Kidney epithelial cell (primary cell): ENCODE data around the gene CDK14. TPM values are rescaled to one million over a fixed set of nuclear protein-coding genes. Genes with fewer than 3 reads are reported as not detected.

Experiments used
- DNase-seq: peaks from one replicate; pipeline ENCODE4 v3.0.0-alpha.2; 2010; ENCODE audit warnings: low read depth
- H3K27me3 ChIP-seq: 2 replicates; pipeline ENCODE4 v1.6.0; 2011; ENCODE audit warnings: low read length; ENCODE audit not compliant: control insufficient read depth, insufficient read depth
- H3K36me3 ChIP-seq: 2 replicates; pipeline ENCODE4 v1.5.1; 2011; ENCODE audit warnings: low read length; ENCODE audit not compliant: control insufficient read depth, insufficient read depth
- H3K4me3 ChIP-seq: 2 replicates; pipeline ENCODE4 v1.5.1; 2011; ENCODE audit warnings: low read depth, mild to moderate bottlenecking, control low read depth, low read length
- CTCF ChIP-seq: IDR thresholded peaks from 2 replicates; pipeline ENCODE4 v1.5.1; 2011; ENCODE audit warnings: mild to moderate bottlenecking, moderate library complexity, low read length, control low read depth, inconsistent platforms; ENCODE audit not compliant: insufficient read depth, poor library complexity, severe bottlenecking
- total RNA-seq: library from RNA; depleted of rRNA; stranded (reverse); fragments of >200 nt; gene quantifications from 2 replicates; pipeline ENCODE4 v1.2.3, GENCODE V29; 2015

Gene CDK14
- total RNA-seq, 1 donor from 2014 or later, result 18.2 TPM

DNA sequence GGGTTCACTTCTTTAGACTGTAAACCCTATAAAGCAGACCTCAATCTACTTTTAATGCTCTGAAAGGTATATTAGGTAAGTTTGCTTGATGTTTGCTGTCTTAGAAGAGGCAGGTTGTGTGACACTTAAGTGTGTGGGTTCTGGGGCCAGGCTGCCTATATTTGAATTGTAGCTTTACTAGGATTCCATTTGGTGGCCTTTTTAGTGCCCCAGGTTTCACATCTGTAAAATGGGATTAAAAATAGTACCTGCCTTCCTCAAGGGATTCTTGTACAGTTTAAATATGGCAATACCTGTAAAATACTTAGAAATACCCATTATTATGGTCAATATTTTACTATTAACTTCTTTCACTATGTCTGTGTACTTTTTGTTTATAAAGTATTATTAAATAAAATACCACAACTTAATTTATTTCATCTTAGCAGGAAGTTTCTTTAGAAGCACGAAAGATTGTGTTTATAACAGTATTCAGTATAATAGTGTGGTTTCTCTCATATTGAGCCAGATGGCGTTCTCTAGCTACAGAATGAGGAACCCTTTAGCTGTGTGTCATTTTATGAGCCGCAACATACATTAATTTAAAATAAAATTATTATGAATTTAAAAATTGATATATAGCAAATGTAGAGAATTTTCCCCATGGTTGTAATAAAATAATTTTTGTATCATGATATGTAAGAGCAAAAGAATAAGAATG lies 94.2 kb downstream of the CDK14 start:
- no peak for TF ChIP-seq CTCF
- Histone ChIP-seq H3K4me3 (no peak overlapping the region), H3K27me3 (no peaks in the 10 kb centered on the region), H3K36me3 (no peaks in the 10 kb centered on the region)
- no peak for DNase-seq

DNA sequence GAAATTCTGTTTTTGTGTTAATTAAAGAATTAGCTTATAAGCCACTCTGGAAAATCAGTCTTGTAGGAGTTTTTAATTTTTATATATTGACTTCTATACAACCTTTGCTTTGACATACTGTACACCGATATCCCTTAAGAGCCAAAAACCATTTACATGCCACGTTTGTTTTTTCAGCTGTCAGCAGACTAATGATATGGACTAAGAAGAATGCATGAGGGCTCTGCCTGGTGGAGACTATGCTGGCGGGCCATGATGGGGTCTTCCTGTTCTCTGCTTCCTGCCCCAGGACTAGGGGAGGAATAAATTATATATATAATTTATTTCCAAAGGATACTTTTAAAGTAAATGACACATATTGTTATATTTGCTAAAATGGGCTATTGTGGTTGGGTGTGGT lies 96.3 kb downstream of the CDK14 start:
- no peak for TF ChIP-seq CTCF
- Histone ChIP-seq H3K27me3 (no peaks in the 10 kb centered on the region), H3K4me3 (no peak overlapping the region), H3K36me3 (no peaks in the 10 kb centered on the region)
- no peak for DNase-seq

GRCh38 chr7:90692947-90693346 lies 96.8 kb downstream of the CDK14 start:
- Histone ChIP-seq H3K27me3 (no peaks in the 10 kb centered on the region), H3K4me3 (no peak overlapping the region), H3K36me3 (no peaks in the 10 kb centered on the region)
- no peak for TF ChIP-seq CTCF
- no peak for DNase-seq

- TF ChIP-seq CTCF, result no peak
- Histone ChIP-seq H3K36me3 (no peaks in the 10 kb centered on the region), H3K4me3 (no peak overlapping the region), H3K27me3 (no peaks in the 10 kb centered on the region)
- DNase-seq, result no peak
Observed at GRCh38 chr7:90693939-90694338, 97.8 kb downstream of the CDK14 start.

GRCh38 chr7:90698616-90699015 lies 102.5 kb downstream of the CDK14 start:
- no peak overlapping the region for H3K4me3 ChIP-seq
- no peak for TF ChIP-seq CTCF
- no peaks in the 10 kb centered on the region for H3K36me3 ChIP-seq
- no peak for DNase-seq
- H3K27me3 ChIP-seq, result no peaks in the 10 kb centered on the region

DNA sequence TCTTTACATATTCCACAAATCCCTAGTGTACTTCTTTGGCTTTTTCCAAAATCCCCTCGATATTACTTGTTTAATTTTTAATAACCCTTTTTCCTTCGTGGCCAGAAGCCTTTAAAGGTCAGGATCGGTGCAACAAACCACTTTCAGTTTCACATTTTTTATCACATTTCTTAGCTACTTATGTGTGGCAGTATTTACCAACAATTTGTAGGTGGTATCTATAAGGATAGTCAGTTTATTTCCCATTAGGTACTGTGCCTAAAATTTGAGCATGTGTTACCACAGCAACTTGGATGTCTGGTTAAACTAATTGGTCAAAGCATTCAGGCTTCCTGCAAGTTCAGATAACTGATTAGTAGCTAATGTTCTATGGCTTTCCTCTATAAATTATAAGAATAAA lies 104.9 kb downstream of the CDK14 start:
- no peaks in the 10 kb centered on the region for H3K27me3 ChIP-seq
- TF ChIP-seq CTCF, result no peak
- no peak overlapping the region for H3K4me3 ChIP-seq
- H3K36me3 ChIP-seq, result no peaks in the 10 kb centered on the region
- DNase-seq, result no peak
